Astrocyte (in vitro differentiated cells and primary cell): Measurements from ENCODE around the gene AMIGO1.

Experiments used
- EZH2 ChIP-seq: IDR thresholded peaks from 2 replicates; pipeline ENCODE4 v1.6.1; 2012; ENCODE audit warnings: mild to moderate bottlenecking, low read length, inconsistent platforms; ENCODE audit not compliant: insufficient read depth
- TF ChIP-seq, protein P1 (sequence below): IDR thresholded peaks from 2 replicates; pipeline ENCODE4 v1.5.1; 2011; ENCODE audit warnings: low read depth, mild to moderate bottlenecking, inconsistent platforms, low read length, moderate library complexity; ENCODE audit not compliant: insufficient read depth

DNA sequence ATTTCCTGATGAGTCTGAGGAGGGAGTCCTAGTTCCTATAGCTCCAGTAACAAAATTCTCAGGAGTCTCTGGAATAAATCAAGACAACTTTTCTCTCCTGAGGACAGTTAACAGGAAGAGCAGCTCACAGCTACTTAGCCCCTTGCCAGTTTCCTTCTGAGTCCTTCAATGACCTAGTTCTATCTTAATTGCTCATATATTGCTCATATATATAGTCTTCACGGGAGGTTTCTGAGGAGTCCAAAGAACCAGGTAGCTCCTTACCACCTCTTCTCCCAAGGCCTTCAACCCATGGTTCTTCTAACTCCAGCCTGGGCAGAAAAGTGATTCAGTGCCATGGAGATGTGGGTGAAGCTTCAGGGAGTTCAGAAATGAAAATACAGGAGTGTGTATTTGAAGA, 4.6 kb downstream of the AMIGO1 start:
- TF ChIP-seq, protein P1, sequence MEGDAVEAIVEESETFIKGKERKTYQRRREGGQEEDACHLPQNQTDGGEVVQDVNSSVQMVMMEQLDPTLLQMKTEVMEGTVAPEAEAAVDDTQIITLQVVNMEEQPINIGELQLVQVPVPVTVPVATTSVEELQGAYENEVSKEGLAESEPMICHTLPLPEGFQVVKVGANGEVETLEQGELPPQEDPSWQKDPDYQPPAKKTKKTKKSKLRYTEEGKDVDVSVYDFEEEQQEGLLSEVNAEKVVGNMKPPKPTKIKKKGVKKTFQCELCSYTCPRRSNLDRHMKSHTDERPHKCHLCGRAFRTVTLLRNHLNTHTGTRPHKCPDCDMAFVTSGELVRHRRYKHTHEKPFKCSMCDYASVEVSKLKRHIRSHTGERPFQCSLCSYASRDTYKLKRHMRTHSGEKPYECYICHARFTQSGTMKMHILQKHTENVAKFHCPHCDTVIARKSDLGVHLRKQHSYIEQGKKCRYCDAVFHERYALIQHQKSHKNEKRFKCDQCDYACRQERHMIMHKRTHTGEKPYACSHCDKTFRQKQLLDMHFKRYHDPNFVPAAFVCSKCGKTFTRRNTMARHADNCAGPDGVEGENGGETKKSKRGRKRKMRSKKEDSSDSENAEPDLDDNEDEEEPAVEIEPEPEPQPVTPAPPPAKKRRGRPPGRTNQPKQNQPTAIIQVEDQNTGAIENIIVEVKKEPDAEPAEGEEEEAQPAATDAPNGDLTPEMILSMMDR = no peak
- no peak for TF ChIP-seq EZH2
